ENCODE measurements around the gene ACO1. TPM values are rescaled to one million over a fixed set of nuclear protein-coding genes. Genes with fewer than 3 reads are reported as not detected.

The ACO1 gene
- polyA plus RNA-seq, 3 donors = 49.1 to 51.1 (median 50.3) TPM

DNA sequence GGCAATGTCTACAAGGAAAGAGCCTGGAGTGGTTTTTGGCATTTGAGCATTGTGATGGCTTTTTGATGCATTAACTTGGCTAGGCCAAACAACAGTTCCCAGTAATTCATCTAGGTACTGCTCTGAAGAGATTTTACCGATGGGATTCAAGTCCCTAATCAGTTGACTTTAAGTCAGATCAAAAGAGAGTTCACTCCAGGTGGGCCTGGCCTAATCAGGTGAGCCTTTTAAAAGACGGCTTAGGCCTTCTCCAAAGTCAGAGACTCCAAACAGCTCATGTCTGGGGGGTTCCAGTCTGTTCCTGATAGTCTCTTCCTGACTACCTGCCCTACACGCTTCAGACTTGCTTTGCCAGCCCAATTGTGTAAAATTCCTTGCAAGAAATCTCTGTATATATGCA lies 87.9 kb downstream of the ACO1 start:
- no peak for DNase-seq

DNA sequence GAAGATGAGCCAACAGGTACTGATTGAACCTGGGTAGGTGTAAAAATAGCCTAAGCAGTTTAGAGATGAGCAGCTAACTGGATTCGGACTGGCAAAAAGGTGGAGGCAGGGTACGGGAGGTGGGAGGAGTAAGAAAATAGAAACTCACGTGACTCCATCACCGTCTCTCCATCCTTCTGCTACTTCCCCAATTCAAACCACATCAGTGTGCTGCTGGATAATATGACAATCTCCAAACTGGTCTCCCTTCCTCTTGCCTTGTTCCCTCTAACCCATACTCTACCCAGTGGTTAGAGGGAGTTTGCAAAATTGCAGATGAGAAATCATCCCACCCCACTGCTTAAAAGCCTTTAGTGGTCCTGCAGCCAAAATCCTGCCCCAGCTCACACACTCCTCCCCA lies 98.9 kb downstream of the ACO1 start:
- DNase-seq = no peak

DNA sequence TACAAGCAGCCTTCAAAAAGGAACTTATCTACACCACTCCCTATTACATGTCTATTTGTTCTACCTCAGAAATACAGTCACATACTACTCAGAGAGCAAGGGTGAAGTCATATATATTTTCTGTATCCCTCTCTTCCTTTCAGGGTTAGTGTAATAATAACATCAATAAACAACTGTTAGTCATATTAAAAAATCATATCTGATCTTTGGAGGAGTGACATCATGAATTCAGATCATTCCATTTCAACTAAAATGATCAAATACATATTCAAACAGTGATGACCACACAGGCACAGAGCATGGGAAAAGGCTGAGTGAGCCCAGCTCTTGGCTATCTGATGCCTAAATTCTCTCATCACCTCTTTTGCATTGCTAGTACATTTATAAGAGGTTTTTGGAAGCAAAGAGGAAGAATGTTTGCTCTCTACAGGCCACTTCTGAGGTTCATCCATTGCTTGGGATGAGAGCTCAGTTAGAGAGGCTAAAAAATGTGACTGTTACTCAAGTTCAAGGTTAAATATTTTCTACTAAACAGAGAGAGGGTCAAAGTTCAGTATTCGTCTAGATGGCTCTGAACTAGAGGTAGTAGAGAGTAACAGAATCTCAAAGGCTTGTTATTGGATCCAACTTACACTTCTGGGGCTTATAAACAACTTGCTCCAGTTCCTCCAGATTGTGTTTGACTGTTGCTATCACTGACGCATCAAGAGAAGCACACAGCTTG lies 102.6 kb downstream of the ACO1 start:
- no peak for DNase-seq

DNA sequence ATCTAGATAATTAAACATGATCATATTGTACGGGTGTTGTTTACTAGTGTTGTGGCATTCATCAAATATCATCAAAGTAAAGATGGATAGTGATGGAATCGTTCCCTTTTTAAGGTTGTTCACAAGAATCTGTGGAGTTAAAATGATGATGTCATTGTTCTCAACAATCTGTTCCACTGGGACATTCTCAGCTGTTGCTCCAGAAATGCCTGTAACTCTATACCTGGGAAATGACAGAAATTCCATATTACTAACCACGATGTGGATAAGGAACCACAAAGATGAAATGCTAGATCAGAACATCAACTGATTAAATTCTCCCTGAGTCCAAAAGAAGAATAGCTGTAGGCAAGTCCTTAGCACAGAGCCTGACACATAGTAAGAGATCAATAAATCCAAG lies 103.5 kb downstream of the ACO1 start:
- no peak for DNase-seq

DNA sequence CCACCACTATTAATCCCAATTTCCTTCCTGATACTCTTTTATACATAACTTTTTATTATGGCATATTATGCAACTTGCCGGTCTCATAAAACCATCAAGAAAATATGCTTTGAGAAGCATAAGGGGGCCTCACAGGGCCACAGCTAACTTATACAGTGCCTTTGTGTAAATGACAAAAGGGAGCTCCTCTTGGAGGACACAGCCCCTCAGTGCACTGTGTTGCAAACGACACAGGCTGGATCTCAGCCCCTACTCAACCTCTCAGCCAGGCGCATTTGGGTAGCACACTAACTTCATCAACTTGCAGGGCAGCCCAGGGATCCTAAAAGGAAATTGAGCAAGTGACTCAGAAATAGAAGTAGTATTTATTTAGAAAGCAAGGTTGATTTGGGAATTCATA lies 106.2 kb downstream of the ACO1 start:
- peak; percentile 29 for DNase-seq

DNA sequence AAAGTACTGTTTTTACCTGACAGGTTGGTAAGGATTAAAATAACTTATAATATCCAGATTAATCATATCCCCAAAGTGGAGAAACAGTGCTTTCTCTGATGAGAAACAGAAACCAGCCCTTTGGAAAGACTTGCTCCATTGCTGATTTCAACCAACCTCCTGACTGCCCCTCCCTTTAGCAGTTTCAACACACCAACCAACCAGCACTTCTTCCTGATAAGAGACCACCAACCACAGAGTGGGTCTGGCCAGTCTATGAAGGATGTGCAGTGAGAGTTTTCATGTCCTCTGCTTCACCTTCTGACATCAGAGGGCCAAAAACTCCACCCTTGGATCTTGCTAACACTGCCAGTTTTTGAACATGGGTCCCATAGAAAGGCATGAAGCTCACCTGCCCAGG lies 113.5 kb downstream of the ACO1 start:
- no peak for DNase-seq

DNA sequence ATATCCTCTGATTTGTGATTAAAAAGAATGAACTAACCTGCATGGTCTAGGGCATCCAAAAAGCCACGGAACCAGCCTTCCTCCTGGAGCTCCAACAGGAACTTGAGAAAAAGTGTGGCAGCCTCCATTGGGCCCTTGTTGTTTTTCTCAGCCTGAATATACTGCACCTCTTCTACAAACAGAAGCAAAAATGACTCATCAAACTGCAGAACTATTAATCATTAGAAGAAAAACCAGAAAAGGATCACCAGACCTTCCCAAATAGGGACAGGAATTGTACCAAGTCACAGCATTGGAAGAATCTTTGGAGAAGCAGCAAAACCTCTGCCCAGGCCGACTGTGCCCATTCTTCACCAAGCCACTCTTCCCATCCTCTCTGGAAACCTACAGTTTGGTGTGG lies 116.3 kb downstream of the ACO1 start:
- no peak for DNase-seq

DNA sequence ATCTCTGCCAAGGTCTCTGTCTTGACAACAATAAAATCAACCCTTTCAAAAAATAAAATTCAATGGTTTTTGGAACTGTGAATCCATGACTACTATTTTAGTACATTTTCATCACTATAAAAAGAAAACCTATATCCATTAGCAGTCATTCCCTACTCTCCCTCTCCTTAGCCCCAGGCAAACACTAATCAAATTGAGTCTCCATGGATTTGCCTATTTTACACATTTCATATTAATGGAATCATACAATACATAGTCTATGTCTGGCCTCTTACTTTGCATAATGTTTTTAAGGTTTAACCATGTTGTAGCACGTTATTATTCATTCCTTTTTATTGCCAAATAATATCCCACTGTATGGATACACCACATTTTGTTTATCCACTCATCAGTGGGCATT lies 117.4 kb downstream of the ACO1 start:
- no peak for DNase-seq

DNA sequence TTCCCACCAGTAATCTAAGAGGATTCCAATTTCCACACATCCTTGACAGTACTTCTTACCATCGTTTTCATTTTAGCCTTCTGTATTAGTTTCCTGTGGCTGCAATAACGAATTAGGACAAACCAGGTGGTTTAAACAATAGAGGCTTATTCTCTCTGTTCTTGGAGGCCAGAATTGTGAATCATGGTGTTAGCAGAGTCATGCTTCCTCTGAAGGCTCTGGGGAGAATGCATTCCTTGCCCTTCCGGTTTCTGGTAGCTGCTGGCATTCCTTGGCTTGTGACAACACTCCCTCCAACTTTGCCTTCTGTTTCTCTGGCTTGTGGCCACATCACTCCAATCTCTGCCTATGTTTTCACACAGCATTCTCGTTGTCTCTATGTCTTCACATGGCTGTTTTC lies 118.0 kb downstream of the ACO1 start:
- no peak for DNase-seq

DNA sequence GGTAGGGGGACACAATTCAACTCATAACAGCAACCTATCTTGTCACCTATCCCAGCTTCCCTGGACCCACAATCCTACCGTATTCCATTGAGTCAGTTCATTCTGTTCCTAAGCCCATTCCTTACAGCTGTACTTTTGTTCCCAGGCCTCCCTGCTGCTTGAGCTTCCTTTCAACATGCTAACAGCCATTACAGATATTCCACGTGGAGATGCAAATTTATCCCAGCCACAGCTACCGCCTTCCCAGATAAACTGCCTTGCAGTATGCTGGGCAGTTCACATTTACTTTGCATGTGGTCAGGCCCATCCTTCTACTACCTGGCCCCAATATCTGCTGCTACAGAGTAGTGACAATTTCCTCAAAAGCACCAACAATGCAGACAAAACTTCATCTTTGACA lies 118.6 kb downstream of the ACO1 start:
- no peak for DNase-seq

Other genes starting within 250 kb of the ACO1 start
- gene RIGI, start 141.6 kb downstream of the ACO1 start, polyA plus RNA-seq (ENCODE audit: insufficient read length in 3 of 3) = 10 to 100 TPM; 10.6 to 12.6 (median 12.3) TPM
- 10 to 100 TPM; 16.0 to 19.5 (median 17.7) TPM for gene SMIM27, start 167.7 kb downstream of the ACO1 start, polyA plus RNA-seq (ENCODE audit: insufficient read length in 3 of 3)
- gene TOPORS, start 167.9 kb downstream of the ACO1 start, polyA plus RNA-seq (ENCODE audit: insufficient read length in 3 of 3) = 10 to 100 TPM; 25.4 to 32.1 (median 31.1) TPM
- gene NDUFB6, start 188.5 kb downstream of the ACO1 start, polyA plus RNA-seq (ENCODE audit: insufficient read length in 3 of 3) = 10 to 100 TPM; 62.8 to 82.8 (median 78.4) TPM